Left ventricle myocardium inferior (tissue), 1 donor: ENCODE results near the gene SPRR2E. TPM values are rescaled to one million over a fixed set of nuclear protein-coding genes. Genes with fewer than 3 reads are reported as not detected.
"Not testable (repeated sequence)": the region's sequence is repeated elsewhere in the genome, so short reads cannot be mapped to it uniquely, and the experiment has no call there.

Experiments
- DNase-seq: peaks from one replicate; pipeline ENCODE4 v3.0.0-alpha.2; 2020
- H3K27ac ChIP-seq: fragments of 200-600 bp; replicated peaks from 2 replicates; pipeline ENCODE4 v1.8.0; 2021
- H3K27me3 ChIP-seq: fragments of 200-600 bp; 2 replicates; pipeline ENCODE4 v1.8.0; 2021; ENCODE audit warnings: low read depth
- H3K36me3 ChIP-seq: fragments of 200-600 bp; 2 replicates; pipeline ENCODE4 v1.8.0; 2021
- H3K4me1 ChIP-seq: fragments of 200-600 bp; 2 replicates; pipeline ENCODE4 v1.8.0; 2021
- H3K4me3 ChIP-seq: fragments of 200-600 bp; 2 replicates; pipeline ENCODE4 v1.8.0; 2021; ENCODE audit warnings: mild to moderate bottlenecking, moderate library complexity
- H3K9me3 ChIP-seq: fragments of 200-600 bp; replicated peaks from 2 replicates; pipeline ENCODE4 v1.8.0; 2021
- CTCF ChIP-seq: fragments of 200-600 bp; IDR thresholded peaks from 2 replicates; pipeline ENCODE4 v1.8.0; 2021; ENCODE audit warnings: antibody characterized with exemption, mild to moderate bottlenecking, borderline replicate concordance
- intact Hi-C: fragments of 100-400 bp; cut with micrococcal nuclease; formaldehyde crosslinking; loops from one replicate; pipeline ENCODE4 v1.11.0; 2022
- total RNA-seq: library from RNA; stranded (reverse); fragmentation: NEBNext Ultra II Directional; extraction: Animal tissue kit (Norgen Biotek cat#: 25700); gene quantifications from one replicate; pipeline ENCODE4 v1.2.1, GENCODE V29; 2021
- donor health status: DM: no; HTN: yes; CAD: no; lungs with severe emphysema.

SPRR2E gene
- total RNA-seq, 1 donor from 2014 or later, result not detected

GRCh38 chr1:153127296-153127695 lies 33.0 kb upstream of the SPRR2E start:
- no peak overlapping the region for H3K27ac ChIP-seq
- no peak overlapping the region for H3K4me3 ChIP-seq
- intact Hi-C loops, result no loop called here
- H3K27me3 ChIP-seq, result peaks cover 4% of the 10 kb centered on the region
- TF ChIP-seq CTCF, result no peak
- peaks cover 35% of the 10 kb centered on the region for H3K9me3 ChIP-seq
- no peaks in the 10 kb centered on the region for H3K36me3 ChIP-seq
- no peaks in the 10 kb centered on the region for H3K4me1 ChIP-seq
- DNase-seq, result no peak

- Histone ChIP-seq H3K27me3 (peaks cover 4% of the 10 kb centered on the region), H3K9me3 (peaks cover 40% of the 10 kb centered on the region), H3K4me1 (no peaks in the 10 kb centered on the region), H3K36me3 (no peaks in the 10 kb centered on the region), H3K27ac (no peak overlapping the region), H3K4me3 (no peak overlapping the region)
- DNase-seq, result no peak
- no peak for TF ChIP-seq CTCF
- intact Hi-C loops, result no loop called here
These were observed 31.2 kb upstream of the SPRR2E start for GRCh38 chr1:153125536-153125935.

- H3K27me3 ChIP-seq, intact Hi-C loops, H3K36me3 ChIP-seq, H3K4me3 ChIP-seq, H3K27ac ChIP-seq, H3K4me1 ChIP-seq, DNase-seq: not testable (repeated sequence)
- H3K9me3 ChIP-seq, result peaks cover 40% of the 10 kb centered on the region
These were observed 29.5 kb upstream of the SPRR2E start for GRCh38 chr1:153123793-153124192.

- H3K36me3 ChIP-seq, result no peaks in the 10 kb centered on the region
- H3K9me3 ChIP-seq, result peaks cover 40% of the 10 kb centered on the region
- TF ChIP-seq CTCF, result no peak
- H3K4me3 ChIP-seq, result no peak overlapping the region
- intact Hi-C loops, result no loop called here
- no peaks in the 10 kb centered on the region for H3K4me1 ChIP-seq
- no peak for DNase-seq
- no peaks in the 10 kb centered on the region for H3K27me3 ChIP-seq
- H3K27ac ChIP-seq, result no peak overlapping the region
These were observed 28.6 kb upstream of the SPRR2E start for GRCh38 chr1:153122831-153123421.

GRCh38 chr1:153120945-153121344 lies 26.6 kb upstream of the SPRR2E start:
- DNase-seq, result no peak
- no peak for TF ChIP-seq CTCF
- Histone ChIP-seq H3K4me3 (no peak overlapping the region), H3K27me3 (no peaks in the 10 kb centered on the region), H3K36me3 (no peaks in the 10 kb centered on the region), H3K4me1 (no peaks in the 10 kb centered on the region), H3K9me3 (peaks cover 35% of the 10 kb centered on the region), H3K27ac (no peak overlapping the region)
- intact Hi-C loops, result no loop called here

- intact Hi-C loops, result no loop called here
- no peak for TF ChIP-seq CTCF
- H3K36me3 ChIP-seq, result no peaks in the 10 kb centered on the region
These were observed 25.2 kb upstream of the SPRR2E start for GRCh38 chr1:153119491-153119971.

GRCh38 chr1:153115264-153115663 lies 20.9 kb upstream of the SPRR2E start:
- H3K4me3 ChIP-seq, H3K36me3 ChIP-seq, H3K4me1 ChIP-seq, H3K27ac ChIP-seq, intact Hi-C loops, DNase-seq, H3K27me3 ChIP-seq, H3K9me3 ChIP-seq: not testable (repeated sequence)

More at GRCh38 chr1:153119491-153119971, 25.2 kb upstream of the SPRR2E start:
- no peak for DNase-seq
- Histone ChIP-seq H3K9me3 (peaks cover 20% of the 10 kb centered on the region), H3K27me3 (no peaks in the 10 kb centered on the region), H3K4me1 (no peaks in the 10 kb centered on the region), H3K27ac (no peak overlapping the region), H3K4me3 (no peak overlapping the region)
